Left lung (tissue), 10 donors: ENCODE data around the gene SDK2. TPM values are rescaled to one million over a fixed set of nuclear protein-coding genes. Genes with fewer than 3 reads are reported as not detected.
"Not testable (repeated sequence)": the region's sequence is repeated elsewhere in the genome, so short reads cannot be mapped to it uniquely, and the experiment has no call there.

Experiments used
- ATAC-seq: fragments of 200-7000 bp; cut with Tn5 transposase; one replicate; pipeline ENCODE4 v1.9.1; 2020; ENCODE audit warnings: moderate library complexity
- DNase-seq, 4 donors: peaks; one replicate each; pipeline ENCODE4 v3.0.0-alpha.2; 2013 to 2020
- H3K27ac ChIP-seq, 2 donors: fragments of 200-600 bp; sonication (generic) in 1 of 2; one replicate each; pipeline versions ENCODE4 v1.5.0 to v1.8.0; 2020 to 2021
- H3K27me3 ChIP-seq, 2 donors: fragments of 200-600 bp; sonication (generic) in 1 of 2; one replicate each; pipeline versions ENCODE4 v1.5.0 to v1.8.0; 2020 to 2021
- H3K36me3 ChIP-seq, 2 donors: fragments of 200-600 bp; sonication (generic) in 1 of 2; one replicate each; pipeline versions ENCODE4 v1.5.0 to v1.8.0; 2020 to 2021
- H3K4me1 ChIP-seq, 2 donors: fragments of 200-600 bp; one replicate each; pipeline ENCODE4 v1.8.0; 2021
- H3K4me3 ChIP-seq, 2 donors: fragments of 200-600 bp; sonication (generic) in 1 of 2; one replicate each; pipeline versions ENCODE4 v1.5.0 to v1.8.0; 2020 to 2021; ENCODE audit warnings: mild to moderate bottlenecking in 1 of 2
- H3K9me3 ChIP-seq, 2 donors: fragments of 200-600 bp; sonication (generic) in 1 of 2; one replicate each; pipeline versions ENCODE4 v1.5.0 to v1.8.0; 2020 to 2021
- CTCF ChIP-seq, 2 donors: fragments of 200-600 bp; sonication (generic) in 1 of 2; IDR thresholded peaks; one replicate each; pipeline versions ENCODE4 v1.5.0 to v1.8.0; 2021; ENCODE audit warnings: antibody characterized with exemption in 2 of 2
- intact Hi-C, 2 donors: fragments of 100-400 bp; cut with DNase I; formaldehyde crosslinking; loops; one replicate each; pipeline versions ENCODE4 v1.11.2 to v1.14.2; 2022
- polyA plus RNA-seq, 6 donors: library from polyadenylated mRNA; unstranded; fragments of 120-200 nt; gene quantifications; one replicate each; pipeline ENCODE4 v1.2.1, GENCODE V29; 2013; ENCODE audit not compliant: insufficient read length in 6 of 6
- total RNA-seq, 2 donors: library from RNA; stranded (reverse); fragmentation: NEBNext Ultra II Directional; extraction: Animal tissue kit (Norgen Biotek cat#: 25700); gene quantifications; one replicate each; pipeline ENCODE4 v1.2.1, GENCODE V29; 2021
- donor health status: DM: no; HTN: yes; CAD: no.
- donor health status: DM: no; HTN: no; CAD: no.

The SDK2 gene
- total and polyA plus RNA-seq, 8 donors: 6.0 to 10.9 (median 7.5) TPM

- Histone ChIP-seq H3K4me1 (no peaks in the 10 kb centered on the region), H3K27me3 (no peaks in the 10 kb centered on the region), H3K36me3 (no peaks in the 10 kb centered on the region), H3K4me3 (no peak overlapping the region), H3K27ac (no peak overlapping the region), H3K9me3 (no peaks in the 10 kb centered on the region)
- ATAC-seq (peak; percentile 16), DNase-seq (no peak)
- TF ChIP-seq CTCF (IDR thresholded peaks at IDR 0.05): no peak
- intact Hi-C loops: no loop called here
Measured at GRCh38 chr17:73317513-73318426, 326.5 kb downstream of the SDK2 start.

- H3K27me3 ChIP-seq: no peaks in the 10 kb centered on the region
- intact Hi-C loops: no loop called here
- no peaks in the 10 kb centered on the region for H3K9me3 ChIP-seq
- H3K4me3 ChIP-seq: no peak overlapping the region
- no peaks in the 10 kb centered on the region for H3K36me3 ChIP-seq
- H3K4me1 ChIP-seq: peaks cover 0 to 5% of the 10 kb centered on the region in 2 donors
- no peak for TF ChIP-seq CTCF (IDR thresholded peaks at IDR 0.05)
- no peak overlapping the region for H3K27ac ChIP-seq
- DNase-seq (no peak), ATAC-seq (no peak)
Measured at GRCh38 chr17:73316919-73317505, 327.2 kb downstream of the SDK2 start.

- ATAC-seq: no peak
- intact Hi-C loops: no loop called here
- no peak overlapping the region for H3K4me3 ChIP-seq
Measured at GRCh38 chr17:73315471-73315870, 328.8 kb downstream of the SDK2 start.

GRCh38 chr17:73313526-73314127 is 330.6 kb downstream of the SDK2 start:
- H3K4me1 ChIP-seq: peaks cover 7 to 24% of the 10 kb centered on the region in 2 donors
- no peak for TF ChIP-seq CTCF (IDR thresholded peaks at IDR 0.05)
- H3K36me3 ChIP-seq: no peaks in the 10 kb centered on the region
- H3K4me3 ChIP-seq: no peak overlapping the region
- no peak for DNase-seq
- no peaks in the 10 kb centered on the region for H3K27me3 ChIP-seq
- no peak overlapping the region for H3K27ac ChIP-seq
- intact Hi-C loops: no loop called here
- ATAC-seq: no peak
- H3K9me3 ChIP-seq: no peaks in the 10 kb centered on the region

More at GRCh38 chr17:73315471-73315870, 328.8 kb downstream of the SDK2 start:
- TF ChIP-seq CTCF (IDR thresholded peaks at IDR 0.05): no peak
- no peak for DNase-seq
- no peaks in the 10 kb centered on the region for H3K36me3 ChIP-seq
- no peaks in the 10 kb centered on the region for H3K27me3 ChIP-seq
- peaks cover 0 to 5% of the 10 kb centered on the region in 2 donors for H3K4me1 ChIP-seq
- H3K9me3 ChIP-seq: no peaks in the 10 kb centered on the region
- no peak overlapping the region for H3K27ac ChIP-seq

- intact Hi-C loops: not testable (repeated sequence)
Measured at GRCh38 chr17:73312887-73313286, 331.4 kb downstream of the SDK2 start.

More at GRCh38 chr17:73312887-73313286, 331.4 kb downstream of the SDK2 start:
- peak overlapping the region in 1 of 2 donors; percentile 97 for H3K4me3 ChIP-seq
- not testable (repeated sequence) for H3K9me3 ChIP-seq, DNase-seq, H3K27me3 ChIP-seq, ATAC-seq, H3K27ac ChIP-seq, H3K36me3 ChIP-seq
- H3K4me1 ChIP-seq: peaks cover 15 to 31% of the 10 kb centered on the region in 2 donors
